SKM-1 (cell line): ENCODE results near the gene LYSMD2.
"Not testable (repeated sequence)": the region's sequence is repeated elsewhere in the genome, so short reads cannot be mapped to it uniquely, and the experiment has no call there.

Source experiments
- DNase-seq: peaks from one replicate; lab custom pipeline; 2025; ENCODE audit not compliant: unreplicated experiment; lab: John Stamatoyannopoulos, UW

The LYSMD2 gene, protein sequence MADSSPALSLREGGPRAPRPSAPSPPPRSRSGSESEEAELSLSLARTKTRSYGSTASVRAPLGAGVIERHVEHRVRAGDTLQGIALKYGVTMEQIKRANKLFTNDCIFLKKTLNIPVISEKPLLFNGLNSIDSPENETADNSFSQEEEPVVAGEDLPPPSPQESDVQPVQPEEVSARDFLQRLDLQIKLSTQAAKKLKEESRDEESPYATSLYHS

DNA sequence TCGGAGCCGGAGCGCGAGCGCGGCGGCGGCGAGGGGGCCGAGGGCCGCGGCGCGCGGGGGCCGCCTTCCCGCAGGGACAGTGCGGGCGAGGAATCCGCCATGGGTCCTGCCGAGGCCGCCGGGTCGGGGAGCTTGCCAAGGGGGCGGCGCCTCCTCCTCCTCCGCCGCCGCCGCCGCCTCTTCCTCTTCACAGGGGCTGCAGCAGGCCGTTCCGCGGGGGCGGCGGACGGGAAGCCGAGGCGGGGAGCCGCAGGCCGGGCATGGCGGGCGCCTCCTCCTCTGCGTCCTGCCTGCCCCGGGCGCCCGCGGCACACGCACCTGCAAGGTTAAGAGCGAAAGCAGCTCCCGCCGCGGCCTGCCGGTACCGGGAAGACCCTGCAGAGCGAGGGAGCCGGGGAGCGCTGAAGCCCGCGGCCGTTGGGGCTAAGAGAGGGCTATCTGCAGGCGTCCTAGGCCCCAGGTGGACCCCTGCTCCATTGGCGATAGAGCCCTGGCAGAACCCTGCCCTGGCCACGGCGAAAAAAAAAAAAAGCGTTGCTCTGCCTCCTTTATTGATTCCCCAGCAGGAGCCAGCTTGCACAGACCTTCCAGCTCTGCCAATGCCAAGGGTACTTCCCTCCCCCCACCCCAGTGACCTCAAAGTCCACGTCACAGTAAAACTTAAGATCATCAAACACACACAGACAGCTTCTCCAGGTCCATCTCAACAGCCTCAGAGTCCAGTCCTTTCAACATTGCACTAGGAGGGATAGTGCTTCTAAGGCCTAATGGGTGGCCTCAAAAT lies at the start of gene LYSMD2:
TSS of gene LYSMD2 (minus strand) at position 134 of the 784 bp plus-strand sequence. CDS start at position 101, 33 bp downstream.
- no peak for DNase-seq

DNA sequence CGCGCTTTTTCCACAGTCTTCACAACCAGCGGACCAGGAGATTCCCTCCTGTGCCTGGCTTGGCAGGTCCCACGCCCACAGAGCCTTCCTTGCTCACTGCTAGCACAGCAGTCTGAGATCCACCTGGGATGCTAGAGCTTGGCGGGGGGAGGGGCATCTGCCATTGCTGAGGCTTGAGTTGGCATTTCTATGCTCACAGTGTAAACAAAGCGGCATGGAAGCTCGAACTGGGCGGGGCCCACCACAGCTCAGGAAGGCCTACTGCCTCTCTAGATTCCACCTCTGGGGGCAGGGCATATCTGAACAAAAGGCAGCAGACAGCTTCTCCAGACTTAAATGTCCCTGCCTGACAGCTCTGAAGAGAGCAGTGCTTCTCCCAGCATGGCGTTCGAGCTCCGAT lies 49.7 kb upstream of the LYSMD2 start:
- not testable (repeated sequence) for DNase-seq

- no peak for DNase-seq
These were observed 46.5 kb upstream of the LYSMD2 start for GRCh38 chr15:51783967-51784366.

DNA sequence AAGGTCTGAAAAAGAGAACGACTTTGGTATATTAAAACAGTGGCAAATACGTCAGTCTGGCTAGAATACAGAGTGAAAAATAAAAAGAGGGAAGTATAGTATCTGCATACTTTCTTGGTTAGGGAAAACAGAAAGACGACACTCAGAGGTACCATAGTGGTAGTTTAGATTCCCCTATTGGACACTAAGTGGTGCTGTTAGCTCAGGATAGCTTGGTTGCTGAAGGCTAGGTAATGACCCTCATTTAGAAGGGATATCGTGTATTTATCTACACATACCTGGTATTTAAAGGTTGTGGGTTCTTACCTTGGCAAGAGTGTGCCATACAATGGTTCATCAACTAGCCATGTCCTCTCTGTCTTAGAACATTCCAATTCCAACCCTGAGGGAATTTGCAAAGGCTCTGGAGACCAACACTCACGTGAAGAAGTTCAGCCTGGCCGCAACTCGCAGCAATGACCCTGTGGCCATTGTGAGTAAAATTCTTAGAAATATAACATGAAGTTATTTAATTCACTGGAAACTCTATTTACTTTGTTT lies 45.0 kb upstream of the LYSMD2 start:
- no peak for DNase-seq

GRCh38 chr15:51781506-51781905 lies 44.1 kb upstream of the LYSMD2 start:
- DNase-seq: no peak

GRCh38 chr15:51780636-51781035 lies 43.2 kb upstream of the LYSMD2 start:
- DNase-seq: no peak

DNA sequence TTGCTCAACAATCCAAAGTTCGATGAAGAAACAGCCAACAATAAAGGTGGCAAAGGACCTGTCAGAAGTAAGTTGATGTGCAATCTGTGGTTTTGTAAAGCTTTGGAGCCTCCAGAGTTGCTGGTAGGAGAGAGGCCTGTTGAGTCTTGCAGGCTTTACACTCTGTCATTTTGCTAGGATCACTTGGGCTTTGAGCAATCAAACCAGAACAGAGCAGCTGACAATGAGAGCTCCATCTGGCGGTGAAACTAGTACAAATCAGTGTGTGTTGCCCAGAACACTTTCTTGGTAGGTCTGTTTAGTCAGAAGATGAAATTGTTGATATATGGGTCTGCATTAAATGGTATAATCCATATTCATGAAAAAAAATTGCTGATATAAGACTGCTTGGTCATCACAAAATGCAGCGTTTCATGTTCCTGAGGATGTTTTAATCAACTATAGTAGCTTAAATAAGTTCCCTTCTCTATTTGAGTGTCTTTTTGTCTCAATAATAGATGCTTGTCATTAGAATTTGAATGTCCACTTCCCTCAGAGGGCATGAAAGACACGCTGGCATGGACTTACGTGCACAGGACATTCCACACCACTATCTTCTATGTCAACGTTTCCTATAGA lies 39.6 kb upstream of the LYSMD2 start:
- DNase-seq: peak; percentile 73

DNA sequence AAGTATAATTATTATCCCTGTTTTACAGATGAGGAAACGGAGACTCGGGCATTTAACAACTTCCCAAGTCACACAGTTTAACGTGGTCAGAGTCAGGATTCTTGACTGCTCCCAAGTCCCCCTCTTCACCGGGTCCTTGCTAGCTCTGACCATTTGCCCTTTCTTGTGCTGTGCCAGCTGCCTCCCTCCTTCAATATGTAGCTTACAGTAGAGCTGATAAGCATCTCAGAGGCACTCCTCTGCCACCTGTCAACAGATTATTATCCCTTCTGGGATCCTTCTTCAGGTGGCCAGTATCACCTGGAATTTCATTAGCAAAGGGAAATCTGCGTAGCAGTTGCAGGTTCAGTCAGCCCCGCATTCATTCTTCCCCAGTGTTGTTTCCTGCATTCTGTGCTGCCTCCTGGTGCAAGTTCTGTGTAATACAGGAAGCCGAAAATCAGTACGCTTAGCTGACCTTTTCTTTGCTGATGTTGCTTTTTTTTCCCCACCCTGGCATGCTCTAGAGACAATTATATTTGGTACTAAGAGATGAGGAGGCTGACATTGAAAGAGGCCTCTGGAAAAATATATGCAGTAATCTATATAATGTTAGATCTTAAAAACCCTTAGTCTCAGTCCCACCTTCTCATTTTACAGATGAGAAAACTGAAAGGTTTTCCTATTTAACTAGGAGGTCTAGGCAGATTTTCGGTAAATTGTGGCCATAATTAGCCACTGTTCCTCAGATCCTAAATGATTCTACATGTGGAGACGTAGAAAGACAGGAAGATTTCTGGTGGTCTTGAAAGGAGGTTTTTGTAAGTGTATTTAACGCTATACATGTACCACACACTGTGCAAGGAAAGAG lies 38.7 kb upstream of the LYSMD2 start:
- peak; percentile 13 for DNase-seq

DNA sequence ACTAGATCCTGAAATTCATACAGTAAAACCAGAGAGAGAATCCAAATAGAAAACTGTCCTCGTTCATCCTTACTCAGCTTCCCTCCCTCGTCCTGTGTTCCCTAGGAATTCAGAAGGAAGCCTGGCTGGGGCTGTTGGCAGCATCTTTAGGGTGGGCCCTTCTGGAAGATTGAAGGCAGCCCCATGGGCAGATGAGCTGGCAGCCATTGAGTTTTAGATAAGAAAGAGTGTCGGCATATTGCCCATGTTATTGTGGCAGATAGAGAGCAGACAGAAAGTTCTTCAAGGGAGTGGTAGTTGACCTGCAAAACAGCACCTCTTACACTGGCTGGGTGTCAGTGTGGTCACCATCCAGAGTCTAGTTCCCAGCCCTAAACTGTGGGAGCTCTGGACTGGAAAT lies 37.5 kb upstream of the LYSMD2 start:
- DNase-seq: no peak

GRCh38 chr15:51771773-51772172 lies 34.3 kb upstream of the LYSMD2 start:
- no peak for DNase-seq

- DNase-seq: no peak
These were observed 33.4 kb upstream of the LYSMD2 start for GRCh38 chr15:51770902-51771301.

GRCh38 chr15:51768018-51768417 lies 30.6 kb upstream of the LYSMD2 start:
- DNase-seq: peak; percentile 80

DNA sequence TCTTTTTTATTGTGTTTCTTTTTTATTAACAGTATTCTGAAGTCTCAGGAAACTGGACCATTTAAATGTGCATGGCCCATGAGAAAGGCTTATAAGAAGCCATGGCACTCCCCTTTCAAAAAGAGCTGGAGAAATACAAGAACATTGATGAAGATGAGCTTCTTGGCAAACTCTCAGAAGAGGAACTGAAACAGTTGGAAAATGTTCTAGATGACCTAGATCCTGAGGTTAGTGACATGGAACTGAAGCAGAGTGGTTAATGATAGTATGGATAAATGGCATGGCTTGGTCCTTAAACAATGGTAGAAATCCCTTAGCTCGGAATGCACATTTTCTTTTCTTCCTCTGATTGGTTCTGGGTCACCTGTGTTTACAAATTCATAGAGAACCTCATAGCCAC lies 28.9 kb upstream of the LYSMD2 start:
- no peak for DNase-seq

GRCh38 chr15:51765751-51766150 lies 28.3 kb upstream of the LYSMD2 start:
- no peak for DNase-seq

DNA sequence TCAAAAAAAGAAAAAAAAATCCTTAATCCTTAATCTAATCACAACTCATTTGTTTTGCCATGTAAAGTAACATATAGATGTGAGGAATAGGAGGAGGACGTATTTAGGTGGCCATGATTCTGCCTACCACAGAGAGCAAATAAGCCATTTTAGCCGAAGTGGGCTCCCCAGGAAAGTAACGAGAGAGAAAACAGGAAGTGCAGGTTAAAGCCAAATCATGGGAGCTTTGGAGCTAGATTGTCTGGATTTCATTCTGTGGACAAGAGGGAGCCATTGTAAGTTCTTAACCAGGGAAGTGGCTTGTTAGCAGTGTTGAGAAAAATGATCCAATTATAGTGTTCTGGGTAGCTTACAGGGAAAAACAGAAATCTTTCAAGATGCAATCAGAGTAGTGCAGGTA lies 23.4 kb upstream of the LYSMD2 start:
- no peak for DNase-seq

- peak; percentile 38 for DNase-seq
These were observed 22.2 kb upstream of the LYSMD2 start for GRCh38 chr15:51759557-51760070.

- DNase-seq: no peak
These were observed 21.2 kb upstream of the LYSMD2 start for GRCh38 chr15:51758645-51759044.

GRCh38 chr15:51757450-51757849 lies 20.0 kb upstream of the LYSMD2 start:
- DNase-seq: no peak

GRCh38 chr15:51756482-51756881 lies 19.0 kb upstream of the LYSMD2 start:
- peak; percentile 80 for DNase-seq

GRCh38 chr15:51755790-51756189 lies 18.3 kb upstream of the LYSMD2 start:
- DNase-seq: peak; percentile 29

DNA sequence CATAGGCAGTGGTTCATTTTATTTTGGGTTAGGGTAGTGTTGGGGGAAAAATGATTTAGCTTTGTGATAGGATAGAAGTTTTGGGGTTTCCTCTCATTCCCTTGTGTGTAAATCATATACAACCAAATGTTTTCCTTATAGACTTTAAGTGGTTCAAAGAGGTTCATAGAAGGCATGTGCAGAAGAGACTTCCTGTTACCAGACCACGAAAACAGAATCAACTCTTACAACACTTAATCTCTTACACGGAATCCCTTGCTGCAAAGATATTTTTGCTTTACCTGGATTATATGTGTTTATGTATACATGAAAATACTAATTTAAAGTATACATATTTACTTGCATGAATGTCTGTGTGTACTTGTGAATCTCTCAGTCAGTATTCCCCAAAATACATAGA lies 16.8 kb upstream of the LYSMD2 start:
- DNase-seq: peak; percentile 29
